KMS-11 (cell line): Measurements from ENCODE around the gene SPDYE16.
"Not testable (repeated sequence)": the region's sequence is repeated elsewhere in the genome, so short reads cannot be mapped to it uniquely, and the experiment has no call there.

Experiments
- H2AFZ ChIP-seq: fragments of 200-600 bp; sonication (generic); 2 replicates; pipeline ENCODE4 v1.6.1; 2016; ENCODE audit warnings: antibody characterized with exemption, mixed run types, low read depth
- H3K27ac ChIP-seq: fragments of 200-600 bp; sonication (generic); 2 replicates; pipeline ENCODE4 v1.6.1; 2016; ENCODE audit warnings: mild to moderate bottlenecking, mixed run types
- H3K27me3 ChIP-seq: fragments of 200-600 bp; sonication (generic); 2 replicates; pipeline ENCODE4 v1.6.1; 2017; ENCODE audit warnings: mild to moderate bottlenecking, low read depth, mixed run types, moderate library complexity; ENCODE audit not compliant: insufficient read depth
- H3K36me3 ChIP-seq: fragments of 200-600 bp; sonication (generic); 2 replicates; pipeline ENCODE4 v1.6.1; 2017; ENCODE audit warnings: mild to moderate bottlenecking, mixed run types; ENCODE audit not compliant: insufficient read depth
- H3K4me1 ChIP-seq: fragments of 200-600 bp; sonication (generic); 2 replicates; pipeline ENCODE4 v1.6.1; 2016; ENCODE audit warnings: mild to moderate bottlenecking, low read depth, mixed run types; ENCODE audit not compliant: poor library complexity, severe bottlenecking
- H3K4me2 ChIP-seq: fragments of 200-600 bp; sonication (generic); 2 replicates; pipeline ENCODE4 v1.7.0; 2016; ENCODE audit warnings: mild to moderate bottlenecking, mixed run types
- H3K4me3 ChIP-seq: fragments of 200-600 bp; sonication (generic); IDR thresholded peaks from 2 replicates; pipeline ENCODE4 v1.6.1; 2017; ENCODE audit warnings: low read depth, low read length, mixed read lengths; ENCODE audit not compliant: insufficient read depth
- H3K79me2 ChIP-seq: fragments of 200-600 bp; sonication (generic); 2 replicates; pipeline ENCODE4 v1.6.1; 2016; ENCODE audit warnings: low read depth, mixed run types; ENCODE audit not compliant: insufficient read depth
- H3K9ac ChIP-seq: fragments of 200-600 bp; sonication (generic); 2 replicates; pipeline ENCODE4 v1.6.1; 2016; ENCODE audit warnings: mild to moderate bottlenecking, mixed run types
- H4K20me1 ChIP-seq: fragments of 200-600 bp; sonication (generic); 2 replicates; pipeline ENCODE4 v1.6.1; 2016; ENCODE audit warnings: mild to moderate bottlenecking, mixed run types; ENCODE audit not compliant: insufficient read depth
- TF ChIP-seq, protein P1 (sequence below): fragments of 200-600 bp; sonication (generic); conservative IDR thresholded peaks from 2 replicates; pipeline ENCODE4 v1.6.1; 2017; ENCODE audit warnings: low read depth, mild to moderate bottlenecking, antibody characterized with exemption, low read length, moderate library complexity, mixed read lengths

Gene SPDYE16

DNA sequence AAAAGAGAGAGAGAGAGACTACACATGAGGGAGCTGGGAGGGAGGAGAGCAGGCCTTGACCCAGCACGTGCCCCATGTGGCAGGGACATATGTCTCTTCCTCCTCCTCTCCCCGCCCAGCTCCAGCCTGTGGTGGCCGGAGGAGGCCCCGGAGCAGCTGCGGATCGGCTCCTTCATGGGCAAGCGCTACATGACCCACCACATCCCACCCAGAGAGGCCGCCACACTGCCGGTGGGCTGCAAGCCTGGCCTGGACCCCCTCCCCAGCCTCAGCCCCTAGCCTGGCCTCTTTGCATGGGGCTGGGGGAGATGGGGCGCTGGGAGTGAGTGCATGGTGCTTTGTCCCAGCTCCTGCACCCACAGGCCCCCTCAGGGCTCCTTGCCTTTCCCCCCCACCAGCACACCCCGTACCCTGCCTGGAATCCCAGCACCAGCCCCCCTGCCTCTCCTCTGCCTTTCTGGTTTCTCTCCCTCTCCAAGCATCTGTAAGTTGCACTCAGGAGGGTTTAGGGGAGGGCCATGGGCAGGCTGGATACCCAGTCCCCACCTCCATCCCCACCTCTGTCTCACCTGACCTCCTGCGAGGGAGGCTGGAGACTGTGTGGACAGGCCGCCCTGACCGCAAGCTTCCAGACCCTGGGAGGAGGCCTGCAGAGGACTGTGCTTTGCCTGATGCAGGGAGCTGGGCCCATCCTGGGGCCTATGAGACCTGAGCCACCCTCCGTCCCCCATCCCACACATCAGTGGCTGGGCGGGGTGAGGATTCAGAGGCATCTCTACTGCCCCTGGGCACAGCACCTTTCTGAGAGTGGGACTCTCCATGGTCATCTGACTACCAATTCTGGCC, 27.9 kb downstream of the SPDYE16 start:
- no peaks in the 10 kb centered on the region for H3K27me3 ChIP-seq
- no peaks in the 10 kb centered on the region for H3K79me2 ChIP-seq
- no peaks in the 10 kb centered on the region for H4K20me1 ChIP-seq
- H3K4me2 ChIP-seq: no peak overlapping the region
- no peaks in the 10 kb centered on the region for H3K4me1 ChIP-seq
- no peaks in the 10 kb centered on the region for H3K36me3 ChIP-seq
- no peak overlapping the region for H2AFZ ChIP-seq
- no peak overlapping the region for H3K4me3 ChIP-seq
- H3K27ac ChIP-seq: no peak overlapping the region
- TF ChIP-seq, protein P1, sequence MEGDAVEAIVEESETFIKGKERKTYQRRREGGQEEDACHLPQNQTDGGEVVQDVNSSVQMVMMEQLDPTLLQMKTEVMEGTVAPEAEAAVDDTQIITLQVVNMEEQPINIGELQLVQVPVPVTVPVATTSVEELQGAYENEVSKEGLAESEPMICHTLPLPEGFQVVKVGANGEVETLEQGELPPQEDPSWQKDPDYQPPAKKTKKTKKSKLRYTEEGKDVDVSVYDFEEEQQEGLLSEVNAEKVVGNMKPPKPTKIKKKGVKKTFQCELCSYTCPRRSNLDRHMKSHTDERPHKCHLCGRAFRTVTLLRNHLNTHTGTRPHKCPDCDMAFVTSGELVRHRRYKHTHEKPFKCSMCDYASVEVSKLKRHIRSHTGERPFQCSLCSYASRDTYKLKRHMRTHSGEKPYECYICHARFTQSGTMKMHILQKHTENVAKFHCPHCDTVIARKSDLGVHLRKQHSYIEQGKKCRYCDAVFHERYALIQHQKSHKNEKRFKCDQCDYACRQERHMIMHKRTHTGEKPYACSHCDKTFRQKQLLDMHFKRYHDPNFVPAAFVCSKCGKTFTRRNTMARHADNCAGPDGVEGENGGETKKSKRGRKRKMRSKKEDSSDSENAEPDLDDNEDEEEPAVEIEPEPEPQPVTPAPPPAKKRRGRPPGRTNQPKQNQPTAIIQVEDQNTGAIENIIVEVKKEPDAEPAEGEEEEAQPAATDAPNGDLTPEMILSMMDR: no peak
- no peak overlapping the region for H3K9ac ChIP-seq

GRCh38 chr7:76513817-76514799, 29.0 kb downstream of the SPDYE16 start:
- H3K36me3 ChIP-seq: no peaks in the 10 kb centered on the region
- TF ChIP-seq, protein P1: no peak
- no peak overlapping the region for H2AFZ ChIP-seq
- no peaks in the 10 kb centered on the region for H3K79me2 ChIP-seq
- H3K4me3 ChIP-seq: no peak overlapping the region
- H4K20me1 ChIP-seq: no peaks in the 10 kb centered on the region
- H3K27ac ChIP-seq: no peak overlapping the region
- no peak overlapping the region for H3K4me2 ChIP-seq
- no peaks in the 10 kb centered on the region for H3K27me3 ChIP-seq
- H3K4me1 ChIP-seq: no peaks in the 10 kb centered on the region
- H3K9ac ChIP-seq: no peak overlapping the region

GRCh38 chr7:76512941-76513816, 29.9 kb downstream of the SPDYE16 start:
- TF ChIP-seq, protein P1: peak; percentile 61
- H2AFZ ChIP-seq: no peak overlapping the region
- H3K9ac ChIP-seq: no peak overlapping the region
- H3K36me3 ChIP-seq: no peaks in the 10 kb centered on the region
- no peaks in the 10 kb centered on the region for H3K79me2 ChIP-seq
- no peaks in the 10 kb centered on the region for H4K20me1 ChIP-seq
- no peak overlapping the region for H3K27ac ChIP-seq
- no peak overlapping the region for H3K4me2 ChIP-seq
- H3K4me3 ChIP-seq: no peak overlapping the region
- H3K27me3 ChIP-seq: no peaks in the 10 kb centered on the region
- no peaks in the 10 kb centered on the region for H3K4me1 ChIP-seq

DNA sequence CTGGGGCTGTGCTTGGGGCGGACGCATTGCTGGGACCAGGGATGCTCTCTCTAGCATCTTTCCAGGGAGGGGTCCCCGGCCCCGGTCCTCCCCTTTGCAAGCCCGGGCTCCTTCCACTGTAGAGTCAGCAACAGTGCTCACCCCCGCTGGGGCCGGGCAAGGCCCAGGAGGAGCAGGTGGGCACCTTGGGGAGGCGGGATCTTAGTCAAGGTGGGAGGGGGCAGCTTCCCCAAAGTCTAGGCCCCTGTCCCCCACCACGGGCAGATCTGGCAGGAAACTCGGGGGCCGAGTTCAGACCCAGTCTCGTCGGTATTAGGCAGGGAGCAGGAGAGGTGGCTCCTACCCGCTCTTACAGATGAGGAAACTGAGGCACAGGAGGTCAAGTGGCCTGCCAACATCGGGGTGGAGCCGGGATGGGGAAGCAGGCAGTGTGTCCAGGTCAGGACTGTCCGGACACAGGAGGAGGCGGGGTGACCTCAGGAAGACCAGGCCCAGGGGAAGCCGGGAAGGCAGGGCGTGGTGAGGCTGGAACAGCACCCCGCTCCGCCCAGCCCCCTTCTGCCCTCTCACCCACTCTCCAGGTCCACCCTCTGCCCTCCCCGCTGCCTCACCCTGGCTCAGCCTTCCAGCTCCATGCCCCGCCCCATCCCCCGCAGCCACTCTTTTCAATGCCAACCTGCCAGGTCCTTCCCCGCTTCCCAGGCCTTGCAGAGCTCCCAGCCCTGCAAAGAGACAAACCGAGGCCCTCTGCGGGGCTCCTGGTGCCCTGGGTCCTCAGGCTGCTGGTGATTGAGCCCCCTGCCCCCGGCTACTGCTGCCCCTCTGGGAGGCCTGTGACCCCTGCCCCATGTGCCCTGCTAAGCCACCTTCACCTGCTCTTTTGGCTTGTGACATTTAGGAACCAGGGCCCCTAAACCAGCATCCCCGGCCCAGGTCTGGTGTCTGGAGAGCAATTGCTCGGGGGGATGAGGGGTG, 30.9 kb downstream of the SPDYE16 start:
- H3K4me2 ChIP-seq, H2AFZ ChIP-seq, H3K79me2 ChIP-seq, H3K36me3 ChIP-seq, H4K20me1 ChIP-seq, H3K27me3 ChIP-seq, H3K27ac ChIP-seq, H3K4me3 ChIP-seq, H3K4me1 ChIP-seq, H3K9ac ChIP-seq: not testable (repeated sequence)

DNA sequence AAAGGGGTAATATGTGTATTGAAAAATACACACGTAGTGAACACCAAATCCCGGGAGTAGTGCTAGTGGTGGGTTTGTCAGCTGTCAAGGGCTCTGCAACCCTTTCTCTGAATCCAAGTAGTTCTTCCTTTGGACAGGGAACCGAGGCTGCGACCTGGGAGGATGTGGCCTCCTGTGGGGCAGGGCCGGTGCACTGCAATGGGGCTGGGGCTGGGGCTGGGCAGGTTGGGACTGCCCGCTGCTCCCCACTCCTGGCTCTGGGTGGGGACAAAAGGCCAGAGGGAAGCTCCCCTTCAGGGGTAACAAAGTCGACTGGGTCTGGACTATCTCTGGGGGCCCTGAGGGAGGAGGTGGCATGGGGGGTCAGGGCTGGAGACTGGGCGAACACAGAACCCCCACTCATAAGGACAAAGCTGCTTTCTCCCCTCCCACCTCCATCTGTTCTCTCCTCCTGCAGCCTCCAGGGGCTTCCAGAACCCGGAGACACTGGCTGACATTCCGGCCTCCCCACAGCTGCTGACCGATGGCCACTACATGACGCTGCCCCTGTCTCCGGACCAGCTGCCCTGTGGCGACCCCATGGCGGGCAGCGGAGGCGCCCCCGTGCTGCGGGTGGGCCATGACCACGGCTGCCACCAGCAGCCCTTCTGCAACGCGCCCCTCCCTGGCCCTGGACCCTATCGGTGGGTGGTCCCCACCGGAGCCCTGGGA, 31.7 kb downstream of the SPDYE16 start:
- not testable (repeated sequence) for H3K4me3 ChIP-seq, H3K27me3 ChIP-seq, H3K4me2 ChIP-seq, H4K20me1 ChIP-seq, H3K36me3 ChIP-seq, H3K9ac ChIP-seq, H3K4me1 ChIP-seq, H3K79me2 ChIP-seq, H3K27ac ChIP-seq, H2AFZ ChIP-seq
